ENCODE measurements around the gene TMEM147. TPM values are rescaled to one million over a fixed set of nuclear protein-coding genes. Genes with fewer than 3 reads are reported as not detected.

TMEM147 gene
- total RNA-seq = 56.6 and 103 TPM in 2 replicates

GRCh38 chr19:35545001-35545854 is at the start of gene TMEM147:
Gene TMEM147, plus strand, starts transcription at chr19:35545626. Its CDS starts 114 bp downstream, at chr19:35545740.

GRCh38 chr19:35513628-35514281 is 31.7 kb upstream of the TMEM147 start, which contains the start of gene DMKN:
Gene DMKN, minus strand, starts transcription at chr19:35513649. Its CDS starts 174 bp downstream, at chr19:35513475.

GRCh38 chr19:35528218-35529038 is 17.0 kb upstream of the TMEM147 start, which contains the start of gene SBSN:
Gene SBSN, minus strand, starts transcription at chr19:35528311. Its CDS starts 30 bp downstream, at chr19:35528281.

GRCh38 chr19:35533201-35533821 is 12.1 kb upstream of the TMEM147 start, which contains the start of gene GAPDHS:
Gene GAPDHS, plus strand, starts transcription at chr19:35533456. Its CDS starts 72 bp downstream, at chr19:35533528.

GRCh38 chr19:35563207-35563829 is 17.9 kb downstream of the TMEM147 start, which contains the start of gene ATP4A:
Gene ATP4A, minus strand, starts transcription at chr19:35563658. Its CDS starts 29 bp downstream, at chr19:35563629.

GRCh38 chr19:35585848-35586247 is 40.4 kb downstream of the TMEM147 start, which contains the start of gene PMIS2:
Gene PMIS2, plus strand, starts transcription at chr19:35586173. Its CDS starts 87 bp downstream, at chr19:35586260.

Other genes with a start within 250 kb of the TMEM147 start
- gene CD22, start 216.4 kb upstream of the TMEM147 start, total RNA-seq = not detected in 2 replicates
- gene FFAR1, start 197.7 kb upstream of the TMEM147 start, total RNA-seq = not detected in 2 replicates
- not detected in 2 replicates for gene FFAR3, start 187.2 kb upstream of the TMEM147 start, total RNA-seq
- gene GPR42, start 174.6 kb upstream of the TMEM147 start, total RNA-seq = not detected in 2 replicates
- not detected in 2 replicates for gene FFAR2, start 97.4 kb upstream of the TMEM147 start, total RNA-seq
- not detected in 2 replicates for gene KRTDAP, start 55.2 kb upstream of the TMEM147 start, total RNA-seq
- 6.4 and 13.6 TPM in 2 replicates for gene DMKN, start 32.0 kb upstream of the TMEM147 start, total RNA-seq
- 2.9 and 10.6 TPM in 2 replicates for gene SBSN, start 17.3 kb upstream of the TMEM147 start, total RNA-seq
- 0.17 TPM in 1 of 2 replicates, not detected in the other for gene GAPDHS, start 12.2 kb upstream of the TMEM147 start, total RNA-seq
- not detected in 2 replicates for gene ATP4A, start 18.0 kb downstream of the TMEM147 start, total RNA-seq
- gene PMIS2, start 40.5 kb downstream of the TMEM147 start, total RNA-seq = not detected in 2 replicates
- 6.6 and 12.2 TPM in 2 replicates for gene HAUS5, start 67.1 kb downstream of the TMEM147 start, total RNA-seq
- 53.3 and 62.4 TPM in 2 replicates for gene RBM42, start 83.4 kb downstream of the TMEM147 start, total RNA-seq
- 0.17 and 0.44 TPM in 2 replicates for gene ETV2, start 96.1 kb downstream of the TMEM147 start, total RNA-seq
- 225 and 365 TPM in 2 replicates for gene COX6B1, start 102.7 kb downstream of the TMEM147 start, total RNA-seq
- not detected in 2 replicates for gene UPK1A, start 120.9 kb downstream of the TMEM147 start, total RNA-seq
- gene ZBTB32, start 158.9 kb downstream of the TMEM147 start, total RNA-seq = not detected in 2 replicates
- gene KMT2B, start 172.4 kb downstream of the TMEM147 start, total RNA-seq = 9.8 and 10.9 TPM in 2 replicates
- 0.29 and 1.2 TPM in 2 replicates for gene IGFLR1, start 196.8 kb downstream of the TMEM147 start, total RNA-seq
- 4.6 and 7.3 TPM in 2 replicates for gene U2AF1L4, start 199.8 kb downstream of the TMEM147 start, total RNA-seq
- gene PSENEN, start 200.0 kb downstream of the TMEM147 start, total RNA-seq = 18.4 and 20.2 TPM in 2 replicates
- gene LIN37, start 202.9 kb downstream of the TMEM147 start, total RNA-seq = 8.0 and 18.5 TPM in 2 replicates
- 125 and 302 TPM in 2 replicates for gene HSPB6, start 211.4 kb downstream of the TMEM147 start, total RNA-seq
- gene PROSER3, start 212.6 kb downstream of the TMEM147 start, total RNA-seq = 6.1 and 9.9 TPM in 2 replicates
- gene ARHGAP33, start 229.9 kb downstream of the TMEM147 start, total RNA-seq = 5.6 and 10.0 TPM in 2 replicates

Data from smooth muscle cell of trachea (primary cell).